BLaER1 (cell line): ENCODE data around the gene TSC22D2.

Experiments
- H3K27ac ChIP-seq: shearing (Covaris generic); formaldehyde crosslinking; 2 replicates; pipeline ENCODE4 v1.8.1; 2022
- H3K27me3 ChIP-seq: shearing (Covaris generic); formaldehyde crosslinking; 2 replicates; pipeline ENCODE4 v1.8.1; 2022
- H3K36me3 ChIP-seq: shearing (Covaris generic); formaldehyde crosslinking; 2 replicates; pipeline ENCODE4 v1.8.1; 2022
- H3K4me1 ChIP-seq: shearing (Covaris generic); formaldehyde crosslinking; 2 replicates; pipeline ENCODE4 v1.8.1; 2022
- H3K4me2 ChIP-seq: shearing (Covaris generic); formaldehyde crosslinking; 2 replicates; pipeline ENCODE4 v1.8.1; 2022
- H3K4me3 ChIP-seq: shearing (Covaris generic); formaldehyde crosslinking; 2 replicates; pipeline ENCODE4 v1.8.1; 2022
- H3K9ac ChIP-seq: shearing (Covaris generic); formaldehyde crosslinking; 2 replicates; pipeline ENCODE4 v1.8.1; 2022
- H3K9me3 ChIP-seq: shearing (Covaris generic); formaldehyde crosslinking; 2 replicates; pipeline ENCODE4 v1.8.1; 2022
- H4K20me1 ChIP-seq: shearing (Covaris generic); formaldehyde crosslinking; 2 replicates; pipeline ENCODE4 v1.8.1; 2022
- Cebpa-rat ChIP-seq: shearing (Covaris generic); IDR thresholded peaks from 2 replicates; pipeline ENCODE4 v1.8.1; 2022

The TSC22D2 gene

GRCh38 chr3:150421799-150422548, 13.9 kb downstream of the TSC22D2 start:
- peaks cover 11% of the 10 kb centered on the region; the same call in 1 of the 2 replicates for H3K36me3 ChIP-seq
- H3K27me3 ChIP-seq, result no peaks in the 10 kb centered on the region
- H3K4me1 ChIP-seq, result peaks cover 11% of the 10 kb centered on the region; the same call in 1 of the 2 replicates
- no peak overlapping the region for H3K27ac ChIP-seq
- no peaks in the 10 kb centered on the region for H3K9me3 ChIP-seq
- no peak overlapping the region for H3K4me3 ChIP-seq
- no peak overlapping the region for H3K9ac ChIP-seq
- peaks cover 70% of the 10 kb centered on the region for H4K20me1 ChIP-seq
- H3K4me2 ChIP-seq, result no peak overlapping the region
- no peak for TF ChIP-seq Cebpa-rat

- Histone ChIP-seq H3K4me2 (no peak overlapping the region), H4K20me1 (peaks cover 69% of the 10 kb centered on the region), H3K27ac (no peak overlapping the region), H3K4me1 (peaks cover 18% of the 10 kb centered on the region; the same call in 1 of the 2 replicates), H3K9ac (no peak overlapping the region), H3K4me3 (no peak overlapping the region), H3K9me3 (no peaks in the 10 kb centered on the region), H3K36me3 (peaks cover 11% of the 10 kb centered on the region; the same call in 1 of the 2 replicates), H3K27me3 (no peaks in the 10 kb centered on the region)
- no peak for TF ChIP-seq Cebpa-rat
Observed at GRCh38 chr3:150422907-150423306, 14.8 kb downstream of the TSC22D2 start.

DNA sequence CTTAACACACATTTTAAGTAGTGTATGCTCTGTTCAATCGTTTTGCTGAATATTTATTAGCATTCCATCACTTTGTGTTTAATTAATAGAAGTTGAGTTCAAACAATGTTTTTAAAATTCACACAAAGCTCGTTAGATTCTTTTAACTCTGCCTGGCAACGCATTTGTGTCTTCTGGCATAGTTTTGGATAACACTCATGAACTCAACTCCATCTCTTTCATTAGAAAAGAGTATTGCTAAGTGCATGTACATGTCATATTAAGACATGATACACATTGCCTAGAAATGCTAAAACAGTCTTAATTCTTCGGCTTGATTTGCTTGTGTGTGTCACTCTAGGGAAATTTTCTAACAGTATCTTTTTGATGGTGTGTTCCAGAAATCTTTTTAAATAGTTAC, 15.7 kb downstream of the TSC22D2 start:
- Histone ChIP-seq H3K27ac (no peak overlapping the region), H4K20me1 (peaks cover 69% of the 10 kb centered on the region), H3K27me3 (no peaks in the 10 kb centered on the region), H3K36me3 (peaks cover 11% of the 10 kb centered on the region; the same call in 1 of the 2 replicates), H3K9ac (no peak overlapping the region), H3K4me3 (no peak overlapping the region), H3K9me3 (no peaks in the 10 kb centered on the region), H3K4me2 (no peak overlapping the region), H3K4me1 (peaks cover 26% of the 10 kb centered on the region)
- no peak for TF ChIP-seq Cebpa-rat

DNA sequence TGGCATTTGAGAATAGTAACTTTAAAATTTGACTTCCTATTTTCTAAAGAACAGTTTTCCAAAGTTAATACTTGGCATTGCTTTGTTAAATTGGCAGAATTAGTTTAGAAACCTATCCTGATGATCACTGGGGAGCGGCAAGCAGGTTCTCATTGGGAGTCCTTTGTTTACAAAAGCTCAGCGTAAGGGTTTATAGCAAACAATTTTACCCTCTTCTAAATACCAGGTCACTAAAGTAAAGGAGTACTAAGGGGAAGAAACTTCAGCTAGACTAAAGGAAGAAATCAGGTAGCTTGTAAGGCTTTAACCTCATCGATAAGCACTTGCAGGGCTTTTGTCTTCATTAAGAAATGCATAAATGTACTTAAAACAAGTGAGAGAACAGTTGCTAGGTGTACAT, 18.2 kb downstream of the TSC22D2 start:
- peaks cover 22% of the 10 kb centered on the region for H3K4me1 ChIP-seq
- H3K4me3 ChIP-seq, result no peak overlapping the region
- no peak overlapping the region for H3K27ac ChIP-seq
- TF ChIP-seq Cebpa-rat, result no peak
- H3K4me2 ChIP-seq, result no peak overlapping the region
- H3K9me3 ChIP-seq, result no peaks in the 10 kb centered on the region
- H3K9ac ChIP-seq, result no peak overlapping the region
- no peaks in the 10 kb centered on the region for H3K27me3 ChIP-seq
- peaks cover 17% of the 10 kb centered on the region; the same call in 1 of the 2 replicates for H3K36me3 ChIP-seq
- H4K20me1 ChIP-seq, result peaks cover 54% of the 10 kb centered on the region

GRCh38 chr3:150428562-150428961, 20.5 kb downstream of the TSC22D2 start:
- H4K20me1 ChIP-seq, result peaks cover 46% of the 10 kb centered on the region; the same call in 1 of the 2 replicates
- H3K27ac ChIP-seq, result no peak overlapping the region
- no peak for TF ChIP-seq Cebpa-rat
- H3K4me3 ChIP-seq, result no peak overlapping the region
- H3K4me2 ChIP-seq, result peak overlapping the region; percentile 29
- no peaks in the 10 kb centered on the region for H3K9me3 ChIP-seq
- no peak overlapping the region for H3K9ac ChIP-seq
- H3K4me1 ChIP-seq, result peaks cover 22% of the 10 kb centered on the region
- no peaks in the 10 kb centered on the region for H3K27me3 ChIP-seq
- H3K36me3 ChIP-seq, result peaks cover 14% of the 10 kb centered on the region; the same call in 1 of the 2 replicates

DNA sequence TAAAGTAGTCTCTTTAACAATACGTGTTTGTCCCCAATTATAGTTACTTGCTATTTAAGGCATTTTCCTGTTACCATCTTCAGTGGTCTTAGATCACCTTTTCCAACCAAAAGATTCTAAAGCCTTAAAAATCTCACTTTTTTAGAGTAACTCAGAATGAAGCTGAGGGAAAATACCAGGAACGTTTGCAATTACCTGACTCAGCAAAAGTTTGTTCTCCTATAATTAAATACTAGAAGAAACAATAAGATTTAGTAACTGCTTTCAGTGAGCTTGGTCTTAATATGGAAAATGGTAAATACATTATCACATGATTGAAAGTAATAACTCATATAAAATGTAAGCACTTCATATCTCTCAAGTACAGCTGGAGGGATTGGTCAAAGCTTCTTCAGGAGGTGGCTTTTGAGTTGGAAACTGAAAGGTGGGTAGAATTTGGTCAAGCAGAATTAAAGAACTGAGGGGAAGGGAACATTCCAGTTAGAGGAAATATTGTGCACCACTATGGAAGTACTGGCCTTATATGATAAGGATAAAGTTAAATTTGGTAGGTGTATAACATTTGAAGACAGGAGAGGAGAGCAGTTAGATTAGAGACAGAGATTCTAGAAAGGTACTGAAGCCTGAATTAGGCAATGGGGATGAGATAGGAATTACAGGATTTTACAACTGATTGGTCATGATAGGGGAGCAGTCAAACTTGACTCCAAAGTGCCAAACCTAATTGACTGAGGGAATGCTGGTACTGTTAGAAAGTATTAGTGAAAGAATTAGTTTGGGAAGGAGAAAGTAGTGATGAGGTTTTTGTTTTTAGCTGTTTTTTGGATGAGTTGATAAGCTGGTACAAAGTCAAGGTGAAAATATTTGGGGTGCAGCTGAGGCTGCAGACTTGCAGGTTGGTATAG, 21.9 kb downstream of the TSC22D2 start:
- Histone ChIP-seq H4K20me1 (peaks cover 60% of the 10 kb centered on the region), H3K4me1 (peaks cover 22% of the 10 kb centered on the region), H3K27me3 (no peaks in the 10 kb centered on the region), H3K27ac (no peak overlapping the region), H3K9ac (no peak overlapping the region), H3K4me2 (no peak overlapping the region), H3K9me3 (no peaks in the 10 kb centered on the region), H3K4me3 (no peak overlapping the region), H3K36me3 (peaks cover 13% of the 10 kb centered on the region; the same call in 1 of the 2 replicates)
- TF ChIP-seq Cebpa-rat, result no peak

DNA sequence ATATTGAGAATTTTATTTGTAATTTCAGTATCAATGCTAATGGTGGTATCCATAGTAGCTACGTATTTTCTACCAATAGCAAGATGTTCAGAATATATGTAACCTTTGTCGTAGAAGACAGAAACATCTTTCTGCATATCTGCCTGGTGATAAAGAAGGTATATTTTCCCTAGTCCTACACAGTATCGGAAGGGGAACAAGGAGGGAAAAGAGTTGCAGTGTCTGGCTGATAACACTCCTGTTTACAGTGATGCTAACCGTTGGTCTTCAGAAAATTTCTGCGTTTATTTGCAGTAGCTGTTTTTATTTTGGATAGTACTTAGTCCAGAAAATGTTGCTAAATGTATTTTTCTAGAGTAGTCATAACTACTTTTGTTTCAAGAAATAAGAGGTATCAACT, 25.2 kb downstream of the TSC22D2 start:
- H3K9me3 ChIP-seq, result no peaks in the 10 kb centered on the region
- no peak overlapping the region for H3K4me2 ChIP-seq
- peaks cover 13% of the 10 kb centered on the region; the same call in 1 of the 2 replicates for H3K36me3 ChIP-seq
- TF ChIP-seq Cebpa-rat, result no peak
- H3K27ac ChIP-seq, result no peak overlapping the region
- H3K4me1 ChIP-seq, result peaks cover 10% of the 10 kb centered on the region
- no peak overlapping the region for H3K9ac ChIP-seq
- H4K20me1 ChIP-seq, result peaks cover 64% of the 10 kb centered on the region
- no peaks in the 10 kb centered on the region for H3K27me3 ChIP-seq
- H3K4me3 ChIP-seq, result no peak overlapping the region

GRCh38 chr3:150434234-150434633, 26.1 kb downstream of the TSC22D2 start:
- peaks cover 1% of the 10 kb centered on the region for H3K4me1 ChIP-seq
- no peaks in the 10 kb centered on the region for H3K9me3 ChIP-seq
- no peak overlapping the region for H3K4me2 ChIP-seq
- H3K4me3 ChIP-seq, result no peak overlapping the region
- H4K20me1 ChIP-seq, result peaks cover 56% of the 10 kb centered on the region
- peaks cover 13% of the 10 kb centered on the region; the same call in 1 of the 2 replicates for H3K36me3 ChIP-seq
- H3K27me3 ChIP-seq, result no peaks in the 10 kb centered on the region
- no peak overlapping the region for H3K9ac ChIP-seq
- no peak overlapping the region for H3K27ac ChIP-seq
- TF ChIP-seq Cebpa-rat, result no peak

DNA sequence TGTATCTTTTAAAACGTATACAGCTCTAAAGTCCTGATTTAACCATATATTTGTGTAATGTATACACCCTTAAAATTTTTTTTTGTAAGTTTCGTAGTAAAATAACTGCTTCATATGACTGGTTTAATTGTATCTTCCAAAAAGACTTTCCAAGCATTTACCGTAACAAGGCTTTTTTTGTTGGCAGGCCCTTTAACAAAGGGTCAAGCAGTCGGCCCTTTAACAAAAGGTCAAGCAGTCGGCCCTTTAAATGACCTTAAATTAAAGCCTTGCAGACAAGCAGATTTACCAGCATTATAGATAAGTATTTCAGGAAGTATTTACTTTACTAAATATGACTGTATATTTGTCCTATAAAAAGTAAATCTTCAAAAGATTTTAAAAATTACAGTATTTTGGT, 28.1 kb downstream of the TSC22D2 start:
- Histone ChIP-seq H3K27ac (no peak overlapping the region), H3K4me1 (no peaks in the 10 kb centered on the region), H3K9ac (no peak overlapping the region), H3K9me3 (no peaks in the 10 kb centered on the region), H4K20me1 (peaks cover 50% of the 10 kb centered on the region), H3K4me2 (no peak overlapping the region), H3K27me3 (no peaks in the 10 kb centered on the region), H3K36me3 (peaks cover 7% of the 10 kb centered on the region), H3K4me3 (no peak overlapping the region)
- TF ChIP-seq Cebpa-rat, result no peak

DNA sequence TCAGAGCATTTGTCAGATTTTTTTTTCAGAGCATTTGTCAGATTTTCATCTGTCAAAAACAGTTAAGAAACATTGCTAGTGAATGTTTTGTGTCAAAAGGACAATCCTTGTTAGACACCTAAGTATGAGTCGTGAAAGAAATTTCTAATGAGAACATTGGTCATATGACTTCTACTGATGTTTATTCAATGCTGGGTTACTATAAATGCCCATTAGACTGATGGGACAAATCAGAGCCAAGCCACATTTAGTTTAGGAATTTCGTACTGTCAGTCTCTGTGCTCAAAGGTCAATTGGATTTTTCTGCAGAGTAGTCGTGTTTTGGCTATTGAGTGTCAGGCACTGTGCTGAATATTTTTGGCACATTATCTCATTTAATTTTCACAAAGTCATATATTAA, 31.6 kb downstream of the TSC22D2 start:
- no peak for TF ChIP-seq Cebpa-rat
- H3K27ac ChIP-seq, result no peak overlapping the region
- no peaks in the 10 kb centered on the region for H3K4me1 ChIP-seq
- no peaks in the 10 kb centered on the region for H3K9me3 ChIP-seq
- H3K9ac ChIP-seq, result no peak overlapping the region
- H3K4me2 ChIP-seq, result no peak overlapping the region
- peaks cover 47% of the 10 kb centered on the region for H4K20me1 ChIP-seq
- H3K27me3 ChIP-seq, result no peaks in the 10 kb centered on the region
- H3K4me3 ChIP-seq, result no peak overlapping the region
- H3K36me3 ChIP-seq, result peaks cover 28% of the 10 kb centered on the region
